Pancreas (tissue), 10 donors: ENCODE results near the gene SMYD3. TPM values are rescaled to one million over a fixed set of nuclear protein-coding genes. Genes with fewer than 3 reads are reported as not detected.

Experiments used
- ATAC-seq, 4 donors: fragments of 200-7000 bp; cut with Tn5 transposase; one replicate each; pipeline versions ENCODE4 v1.8.0 to v1.9.1; 2020; ENCODE audit warnings: mild to moderate bottlenecking in 4 of 4, moderate library complexity in 4 of 4
- DNase-seq, 6 donors: peaks; one replicate each; pipeline ENCODE4 v3.0.0-alpha.2; 2020
- FAIRE-seq: peaks from 2 replicates; lab custom pipeline; 2012; peaks lifted over from hg19 to GRCh38; lab: Jason Lieb, UNC
- H3K27ac ChIP-seq, 4 donors: fragments of 200-600 bp; sonication (generic); 1 replicate in 3 of 4; 2 replicates in 1 of 4; pipeline versions ENCODE4 v1.5.0 to v1.8.0; 2020
- H3K27me3 ChIP-seq, 4 donors: fragments of 200-600 bp; one replicate each; pipeline ENCODE4 v1.8.0; 2021
- H3K36me3 ChIP-seq, 3 donors: fragments of 200-600 bp; sonication (generic) in 1 of 3; one replicate each; pipeline versions ENCODE4 v1.5.0 to v1.8.0; 2020 to 2021
- H3K4me1 ChIP-seq, 3 donors: fragments of 200-600 bp; one replicate each; pipeline ENCODE4 v1.8.0; 2021
- H3K4me3 ChIP-seq, 4 donors: fragments of 200-600 bp; sonication (generic) in 2 of 4; one replicate each; pipeline versions ENCODE4 v1.5.0 to v1.8.0; 2020 to 2021
- H3K9me3 ChIP-seq, 4 donors: fragments of 200-600 bp; one replicate each; pipeline ENCODE4 v1.8.0; 2021
- CTCF ChIP-seq, 4 donors: fragments of 200-600 bp; sonication (generic) in 3 of 4; IDR thresholded peaks; one replicate each; pipeline versions ENCODE4 v1.5.0 to v1.8.0; 2021; ENCODE audit warnings: antibody characterized with exemption in 4 of 4
- WGBS, 2 donors: extraction: QIAGEN DNeasy Blood & Tissue Kit; methylation state at CpG; one replicate each; pipeline ENCODE4 v1.1.7; 2013; 5-methylcytosine and 5-hydroxymethylcytosine counted together
- intact Hi-C, 3 donors: fragments of 100-400 bp; cut with DNase I; formaldehyde crosslinking; loops; one replicate each; pipeline versions ENCODE4 v1.11.1 to v1.14.2; 2022
- polyA plus RNA-seq, 2 donors: library from polyadenylated mRNA; stranded (reverse); fragments of 200-250 nt; gene quantifications; one replicate each; pipeline ENCODE4 v1.2.3, GENCODE V29; 2013
- total RNA-seq, 6 donors: library from RNA; stranded (reverse); fragmentation: NEBNext Ultra II Directional in 4 of 6; extraction: Animal tissue kit (Norgen Biotek cat#: 25700) in 4 of 6; gene quantifications; one replicate each; pipeline versions ENCODE4 v1.2.1 to v1.2.4, GENCODE V29; 2021 to 2023
- donor health status: healthy with polysubstance abuse.
- donor health status: DM: no; HTN: no; CAD: no; lungs with moderate emphysema.
- donor health status: DM: no; HTN: no; CAD: no.
- donor health status: control.
- donor health status: control.
- donor health status: Bipolar disorder and iron deficiency.
- donor health status: DM: yes; HTN: yes; CAD: no.
- donor health status: DM: no; HTN: no; CAD: no.
- donor health status: DM: no; HTN: no; CAD: no.
- donor health status: DM: yes; HTN: yes; CAD: no.

Gene SMYD3
- total and polyA plus RNA-seq, 8 donors: 4.6 to 10.5 (median 6.7) TPM

GRCh38 chr1:246512635-246513034 lies 5.6 kb upstream of the SMYD3 start:
- Histone ChIP-seq H3K27me3 (no peaks in the 10 kb centered on the region), H3K4me1 (no peaks in the 10 kb centered on the region), H3K4me3 (no peak overlapping the region), H3K27ac (no peak overlapping the region), H3K36me3 (no peaks in the 10 kb centered on the region), H3K9me3 (no peaks in the 10 kb centered on the region)
- no peak for ATAC-seq
- 82% methylated on average over 10 of the region's 10 CpGs for WGBS, 2 donors
- FAIRE-seq: no peak
- intact Hi-C loops: no loop called here
- DNase-seq: no peak
- no peak for TF ChIP-seq CTCF (IDR thresholded peaks at IDR 0.05)

GRCh38 chr1:246512230-246512629 lies 5.2 kb upstream of the SMYD3 start:
- intact Hi-C loops: no loop called here
- ATAC-seq: no peak
- Histone ChIP-seq H3K27me3 (no peaks in the 10 kb centered on the region), H3K9me3 (no peaks in the 10 kb centered on the region), H3K4me3 (no peak overlapping the region), H3K27ac (no peak overlapping the region), H3K36me3 (no peaks in the 10 kb centered on the region), H3K4me1 (no peaks in the 10 kb centered on the region)
- no peak for FAIRE-seq
- TF ChIP-seq CTCF (IDR thresholded peaks at IDR 0.05): no peak
- 89 to 91% methylated on average over 7 of the region's 7 CpGs for WGBS, 2 donors
- DNase-seq: no peak

- Histone ChIP-seq H3K4me1 (peaks cover 0 to under 1% (median 0%) of the 10 kb centered on the region in 3 donors), H3K4me3 (no peak overlapping the region), H3K27me3 (no peaks in the 10 kb centered on the region), H3K36me3 (no peaks in the 10 kb centered on the region), H3K27ac (no peak overlapping the region), H3K9me3 (no peaks in the 10 kb centered on the region)
- FAIRE-seq (no peak), DNase-seq (no peak), ATAC-seq (no peak)
- 87 to 94% methylated on average over 7 of the region's 7 CpGs for WGBS, 2 donors
- TF ChIP-seq CTCF (IDR thresholded peaks at IDR 0.05): no peak
- intact Hi-C loops: no loop called here
These were observed 4.1 kb upstream of the SMYD3 start for GRCh38 chr1:246511203-246511602.

- FAIRE-seq (no peak), ATAC-seq (no peak), DNase-seq (no peak)
- intact Hi-C loops: no loop called here
- TF ChIP-seq CTCF (IDR thresholded peaks at IDR 0.05): no peak
- H3K9me3 ChIP-seq: no peaks in the 10 kb centered on the region
- H3K27ac ChIP-seq: no peak overlapping the region
- H3K27me3 ChIP-seq: no peaks in the 10 kb centered on the region
- no peak overlapping the region for H3K4me3 ChIP-seq
- 83 to 89% methylated on average over 12 to 13 of the region's 13 CpGs for WGBS, 2 donors
- H3K4me1 ChIP-seq: peaks cover 0 to 5% (median 0%) of the 10 kb centered on the region in 3 donors
- no peaks in the 10 kb centered on the region for H3K36me3 ChIP-seq
These were observed 3.3 kb upstream of the SMYD3 start for GRCh38 chr1:246510147-246511030.
